ENCODE measurements around the gene PSMB10. TPM values are rescaled to one million over a fixed set of nuclear protein-coding genes. Genes with fewer than 3 reads are reported as not detected.
A peak's percentile ranks its signal among the peaks of the same experiment; 100 is the strongest.
"Not testable (repeated sequence)": the region's sequence is repeated elsewhere in the genome, so short reads cannot be mapped to it uniquely, and the experiment has no call there.

PSMB10 gene
- total and polyA plus RNA-seq, 10 donors = 80.3 to 236 (median 141) TPM

- no peaks in the 10 kb centered on the region for H3K4me1 ChIP-seq
- no peak for DNase-seq
- H3K36me3 ChIP-seq = no peaks in the 10 kb centered on the region
- H3K27me3 ChIP-seq (replicated peaks in 1 of 7) = no peaks in the 10 kb centered on the region
- H3K4me3 ChIP-seq = no peak overlapping the region
- H3K27ac ChIP-seq = no peak overlapping the region
- intact Hi-C loops (cut with DNase I; ENCODE audit: low total_unique reads) = no loop called here
- TF ChIP-seq CTCF (IDR thresholded peaks at IDR 0.05 in 8 of 11, conservative IDR thresholded peaks at IDR 0.05 in 3 of 11) (no peak), POLR2A (IDR thresholded peaks at IDR 0.05) (no peak)
- WGBS, 5 donors = 82 to 93% (median 87%) methylated on average over 9 of the region's 9 CpGs
- no peaks in the 10 kb centered on the region for H3K9me3 ChIP-seq
These were observed 41.0 kb upstream of the PSMB10 start for GRCh38 chr16:67977469-67978227.

GRCh38 chr16:67977005-67977404 lies 40.4 kb upstream of the PSMB10 start:
- intact Hi-C loops (cut with DNase I; ENCODE audit: low total_unique reads) = no loop called here
- WGBS, 5 donors = 65 to 80% (median 71%) methylated on average over 5 of the region's 5 CpGs
- H3K4me1 ChIP-seq = no peaks in the 10 kb centered on the region
- no peak for DNase-seq
- TF ChIP-seq POLR2AphosphoS5 (IDR thresholded peaks at IDR 0.05) (no peak), CTCF (IDR thresholded peaks at IDR 0.05 in 8 of 11, conservative IDR thresholded peaks at IDR 0.05 in 3 of 11) (no peak), POLR2A (IDR thresholded peaks at IDR 0.05) (no peak)
- no peak overlapping the region for H3K4me3 ChIP-seq
- H3K9me3 ChIP-seq = no peaks in the 10 kb centered on the region
- H3K36me3 ChIP-seq = no peaks in the 10 kb centered on the region
- no peaks in the 10 kb centered on the region for H3K27me3 ChIP-seq (replicated peaks in 1 of 7)
- H3K27ac ChIP-seq = no peak overlapping the region

- intact Hi-C loops (cut with DNase I; ENCODE audit: low total_unique reads) = no loop called here
- Histone ChIP-seq H3K9me3 (no peaks in the 10 kb centered on the region), H3K4me3 (no peak overlapping the region), H3K36me3 (no peaks in the 10 kb centered on the region), H3K27ac (no peak overlapping the region), H3K27me3 (replicated peaks in 1 of 7) (no peaks in the 10 kb centered on the region), H3K4me1 (no peaks in the 10 kb centered on the region)
- 90 to 100% (median 98%) methylated on average over 1 to 2 of the region's 2 CpGs for WGBS, 5 donors
- no peak for DNase-seq
- TF ChIP-seq POLR2A (IDR thresholded peaks at IDR 0.05) (no peak), POLR2AphosphoS5 (IDR thresholded peaks at IDR 0.05) (no peak), CTCF (IDR thresholded peaks at IDR 0.05 in 8 of 11, conservative IDR thresholded peaks at IDR 0.05 in 3 of 11) (no peak)
These were observed 39.6 kb upstream of the PSMB10 start for GRCh38 chr16:67976205-67976604.

GRCh38 chr16:67975321-67976105 lies 38.9 kb upstream of the PSMB10 start:
- Histone ChIP-seq H3K4me1 (no peaks in the 10 kb centered on the region), H3K4me3 (no peak overlapping the region), H3K27me3 (replicated peaks in 1 of 7) (no peaks in the 10 kb centered on the region), H3K9me3 (no peaks in the 10 kb centered on the region), H3K36me3 (no peaks in the 10 kb centered on the region), H3K27ac (no peak overlapping the region)
- intact Hi-C loops (cut with DNase I; ENCODE audit: low total_unique reads) = no loop called here
- DNase-seq = peak; percentile 66
- 65 to 77% (median 74%) methylated on average over 14 of the region's 14 CpGs for WGBS, 5 donors
- TF ChIP-seq POLR2A (IDR thresholded peaks at IDR 0.05) = no peak
- TF ChIP-seq CTCF (IDR thresholded peaks at IDR 0.05 in 8 of 11, conservative IDR thresholded peaks at IDR 0.05 in 3 of 11) = no peak
- TF ChIP-seq POLR2AphosphoS5 (IDR thresholded peaks at IDR 0.05) = no peak

- DNase-seq; H3K27ac ChIP-seq; H3K4me3 ChIP-seq; H3K9me3 ChIP-seq; intact Hi-C loops (cut with DNase I; ENCODE audit: low total_unique reads); H3K36me3 ChIP-seq; H3K27me3 ChIP-seq (replicated peaks in 1 of 7): not testable (repeated sequence)
- 89 to 98% (median 92%) methylated on average over 7 of the region's 7 CpGs for WGBS, 5 donors
- H3K4me1 ChIP-seq = peaks cover 4 to 19% (median 14%) of the 10 kb centered on the region in 6 donors
These were observed 35.6 kb upstream of the PSMB10 start for GRCh38 chr16:67972285-67972684.
